ENCODE results near the gene CHST8.

DNA sequence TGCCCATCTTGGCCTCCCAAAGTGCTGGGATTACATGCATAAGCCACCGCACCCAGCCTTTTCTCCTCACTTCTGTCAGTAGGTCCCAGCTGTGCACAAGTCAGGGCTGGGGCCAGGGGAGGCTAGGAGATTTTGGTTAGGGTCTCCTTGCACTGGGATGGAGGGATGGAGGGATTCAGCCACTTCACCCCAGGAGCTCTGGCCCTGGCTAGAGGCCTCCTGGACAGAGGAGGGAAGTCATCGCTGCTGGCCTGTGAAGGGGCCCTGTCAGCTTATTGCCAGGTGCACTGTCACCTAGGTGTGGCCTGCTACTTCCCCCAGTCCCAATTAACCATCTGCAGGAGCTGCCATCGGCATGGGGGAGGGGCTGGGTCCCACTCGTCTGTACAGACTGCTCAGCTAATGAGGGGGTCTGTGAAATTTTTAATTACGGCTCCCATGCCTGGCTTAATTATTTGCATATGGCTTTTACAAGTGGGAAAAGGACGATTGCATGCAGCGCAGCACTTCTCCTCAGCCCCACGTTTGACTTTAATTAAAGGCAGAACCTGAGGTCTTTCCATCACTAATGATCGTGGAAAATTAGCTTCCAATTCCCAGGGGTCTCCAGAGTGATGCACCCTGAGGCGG is 52.4 kb downstream of the CHST8 start:
- TF ChIP-seq, protein P1, sequence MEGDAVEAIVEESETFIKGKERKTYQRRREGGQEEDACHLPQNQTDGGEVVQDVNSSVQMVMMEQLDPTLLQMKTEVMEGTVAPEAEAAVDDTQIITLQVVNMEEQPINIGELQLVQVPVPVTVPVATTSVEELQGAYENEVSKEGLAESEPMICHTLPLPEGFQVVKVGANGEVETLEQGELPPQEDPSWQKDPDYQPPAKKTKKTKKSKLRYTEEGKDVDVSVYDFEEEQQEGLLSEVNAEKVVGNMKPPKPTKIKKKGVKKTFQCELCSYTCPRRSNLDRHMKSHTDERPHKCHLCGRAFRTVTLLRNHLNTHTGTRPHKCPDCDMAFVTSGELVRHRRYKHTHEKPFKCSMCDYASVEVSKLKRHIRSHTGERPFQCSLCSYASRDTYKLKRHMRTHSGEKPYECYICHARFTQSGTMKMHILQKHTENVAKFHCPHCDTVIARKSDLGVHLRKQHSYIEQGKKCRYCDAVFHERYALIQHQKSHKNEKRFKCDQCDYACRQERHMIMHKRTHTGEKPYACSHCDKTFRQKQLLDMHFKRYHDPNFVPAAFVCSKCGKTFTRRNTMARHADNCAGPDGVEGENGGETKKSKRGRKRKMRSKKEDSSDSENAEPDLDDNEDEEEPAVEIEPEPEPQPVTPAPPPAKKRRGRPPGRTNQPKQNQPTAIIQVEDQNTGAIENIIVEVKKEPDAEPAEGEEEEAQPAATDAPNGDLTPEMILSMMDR (IDR thresholded peaks at IDR 0.05; ENCODE audit: borderline replicate concordance, extremely low read depth, low read length, poor library complexity, severe bottlenecking): no peak
- TF ChIP-seq EZH2 (IDR thresholded peaks at IDR 0.05; ENCODE audit: borderline replicate concordance, low read depth, low read length, severe bottlenecking): no peak
